ENCODE results near the gene BATF. TPM values are rescaled to one million over a fixed set of nuclear protein-coding genes. Genes with fewer than 3 reads are reported as not detected.

Gene BATF
- total RNA-seq, 1 experiment from 2014 or later, result 1.4 TPM

DNA sequence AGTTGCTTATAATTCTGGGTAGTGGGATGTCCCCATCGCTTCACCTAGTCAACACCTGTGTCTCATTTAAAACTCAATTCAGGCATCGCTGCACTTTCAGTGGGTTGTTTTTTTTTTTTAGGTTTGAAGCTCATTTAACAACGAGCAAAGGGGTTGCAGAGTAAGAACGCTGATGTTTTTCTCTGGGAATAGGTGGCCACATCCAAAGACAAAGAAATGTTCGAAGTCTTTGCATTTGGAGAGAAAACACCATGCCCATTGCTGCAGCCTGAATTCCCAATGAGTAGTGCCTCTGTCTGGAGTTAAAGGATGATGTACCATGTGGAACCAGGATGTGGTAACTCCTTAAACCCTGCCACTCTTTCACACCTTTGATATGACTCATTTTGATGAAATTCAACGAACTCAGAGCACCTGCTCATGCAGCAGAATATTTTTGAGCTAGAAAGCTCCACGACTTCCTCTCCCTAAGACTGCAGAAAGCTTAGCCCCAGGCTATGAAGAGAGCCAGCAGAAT, 35.1 kb upstream of the BATF start:
- Mint-ChIP-seq H3K4me3 (ENCODE audit: low read depth, unreplicated experiment) (no peak overlapping the region), H3K27ac (ENCODE audit: unreplicated experiment) (no peak overlapping the region), H3K4me1 (ENCODE audit: low read depth, unreplicated experiment) (peaks cover 24% of the 10 kb centered on the region), H3K27me3 (ENCODE audit: unreplicated experiment) (no peaks in the 10 kb centered on the region), H3K36me3 (ENCODE audit: insufficient read depth, unreplicated experiment) (no peaks in the 10 kb centered on the region), H3K9me3 (ENCODE audit: low read depth, unreplicated experiment) (no peaks in the 10 kb centered on the region)
- intact Hi-C loops (cut with micrococcal nuclease; ENCODE audit: unreplicated experiment), result no loop called here
- peak; percentile 17 for DNase-seq
- TF ChIP-seq, protein P1, sequence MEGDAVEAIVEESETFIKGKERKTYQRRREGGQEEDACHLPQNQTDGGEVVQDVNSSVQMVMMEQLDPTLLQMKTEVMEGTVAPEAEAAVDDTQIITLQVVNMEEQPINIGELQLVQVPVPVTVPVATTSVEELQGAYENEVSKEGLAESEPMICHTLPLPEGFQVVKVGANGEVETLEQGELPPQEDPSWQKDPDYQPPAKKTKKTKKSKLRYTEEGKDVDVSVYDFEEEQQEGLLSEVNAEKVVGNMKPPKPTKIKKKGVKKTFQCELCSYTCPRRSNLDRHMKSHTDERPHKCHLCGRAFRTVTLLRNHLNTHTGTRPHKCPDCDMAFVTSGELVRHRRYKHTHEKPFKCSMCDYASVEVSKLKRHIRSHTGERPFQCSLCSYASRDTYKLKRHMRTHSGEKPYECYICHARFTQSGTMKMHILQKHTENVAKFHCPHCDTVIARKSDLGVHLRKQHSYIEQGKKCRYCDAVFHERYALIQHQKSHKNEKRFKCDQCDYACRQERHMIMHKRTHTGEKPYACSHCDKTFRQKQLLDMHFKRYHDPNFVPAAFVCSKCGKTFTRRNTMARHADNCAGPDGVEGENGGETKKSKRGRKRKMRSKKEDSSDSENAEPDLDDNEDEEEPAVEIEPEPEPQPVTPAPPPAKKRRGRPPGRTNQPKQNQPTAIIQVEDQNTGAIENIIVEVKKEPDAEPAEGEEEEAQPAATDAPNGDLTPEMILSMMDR (IDR thresholded peaks at IDR 0.05; ENCODE audit: unreplicated experiment), result no peak
- CTCF ChIA-PET, result interaction anchor here (0.5 to 1.5 kb wide), 6 partner anchors 12 to 179 kb away, joined by 3 to 9 read pairs (median 4); no protein-coding TSS in a partner anchor
- no TSS peak for BruUV-seq (replicated peaks)

DNA sequence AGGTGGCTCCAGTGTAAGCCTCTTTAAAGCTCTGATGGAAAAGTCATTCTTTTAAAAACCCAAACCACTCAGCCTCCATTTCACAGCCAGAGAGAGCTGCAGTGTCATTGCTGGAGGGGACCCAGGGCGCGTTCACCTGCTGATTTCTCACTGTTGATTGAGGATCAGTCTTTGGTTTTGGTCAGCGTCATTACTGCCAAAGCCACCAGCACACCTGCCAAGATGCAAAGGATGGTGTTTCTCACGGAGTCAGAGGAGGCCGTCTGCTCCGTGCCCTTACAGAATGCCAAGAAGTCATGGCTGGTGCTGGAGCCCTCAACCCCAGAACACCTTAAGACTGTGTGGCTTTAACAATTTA, 32.8 kb upstream of the BATF start:
- Mint-ChIP-seq H3K4me1 (ENCODE audit: low read depth, unreplicated experiment) (peaks cover 24% of the 10 kb centered on the region), H3K27ac (ENCODE audit: unreplicated experiment) (no peak overlapping the region), H3K9me3 (ENCODE audit: low read depth, unreplicated experiment) (no peaks in the 10 kb centered on the region), H3K27me3 (ENCODE audit: unreplicated experiment) (no peaks in the 10 kb centered on the region), H3K36me3 (ENCODE audit: insufficient read depth, unreplicated experiment) (no peaks in the 10 kb centered on the region), H3K4me3 (ENCODE audit: low read depth, unreplicated experiment) (no peak overlapping the region)
- TF ChIP-seq, protein P1 (IDR thresholded peaks at IDR 0.05; ENCODE audit: unreplicated experiment), result no peak
- BruUV-seq (replicated peaks), result no TSS peak
- intact Hi-C loops (cut with micrococcal nuclease; ENCODE audit: unreplicated experiment), result loop anchor here (1.0 kb wide), 1 partner anchor 72 kb away; no protein-coding TSS in a partner anchor
- no peak for DNase-seq
- CTCF ChIA-PET, result interaction anchor here (0.6 to 1.3 kb wide), 5 partner anchors 11 to 493 kb away, joined by 3 to 10 read pairs (median 3); no protein-coding TSS in a partner anchor

DNA sequence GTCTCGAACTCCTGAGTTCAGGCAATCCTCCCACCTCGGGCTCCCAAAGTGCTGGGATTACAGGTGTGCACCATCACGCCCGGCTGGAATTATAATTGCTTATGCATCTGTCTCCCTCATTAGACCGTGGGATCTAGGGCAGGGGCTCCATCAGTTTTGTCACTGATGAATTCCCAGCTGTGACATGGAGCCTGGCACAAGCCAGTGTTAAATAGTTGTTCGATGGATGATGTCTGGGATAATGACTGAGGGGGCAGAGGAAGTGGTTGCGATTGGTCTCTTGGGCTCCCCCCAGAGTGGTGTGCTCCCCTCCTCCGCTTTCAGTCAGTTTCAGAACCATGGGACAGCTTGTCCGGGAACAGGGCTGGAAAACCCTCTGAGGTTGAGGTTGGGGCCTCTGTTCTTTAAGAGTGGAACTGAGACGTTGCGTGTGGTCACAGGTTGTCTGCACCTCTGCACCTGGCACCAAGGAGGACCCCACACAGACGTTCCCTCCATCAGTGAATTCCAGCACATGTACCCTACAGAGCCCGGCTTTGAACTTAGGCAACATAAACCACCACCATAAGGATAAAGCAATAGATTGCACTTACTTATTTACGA, 30.8 kb upstream of the BATF start:
- no peaks in the 10 kb centered on the region for H3K9me3 Mint-ChIP-seq (ENCODE audit: low read depth, unreplicated experiment)
- intact Hi-C loops (cut with micrococcal nuclease; ENCODE audit: unreplicated experiment), result no loop called here
- CTCF ChIA-PET, result no interaction called here
- no TSS peak for BruUV-seq (replicated peaks)
- no peak overlapping the region for H3K4me3 Mint-ChIP-seq (ENCODE audit: low read depth, unreplicated experiment)
- H3K36me3 Mint-ChIP-seq (ENCODE audit: insufficient read depth, unreplicated experiment), result no peaks in the 10 kb centered on the region
- H3K27me3 Mint-ChIP-seq (ENCODE audit: unreplicated experiment), result no peaks in the 10 kb centered on the region
- H3K4me1 Mint-ChIP-seq (ENCODE audit: low read depth, unreplicated experiment), result peaks cover 22% of the 10 kb centered on the region
- no peak for DNase-seq
- no peak overlapping the region for H3K27ac Mint-ChIP-seq (ENCODE audit: unreplicated experiment)
- TF ChIP-seq, protein P1 (IDR thresholded peaks at IDR 0.05; ENCODE audit: unreplicated experiment), result no peak

DNA sequence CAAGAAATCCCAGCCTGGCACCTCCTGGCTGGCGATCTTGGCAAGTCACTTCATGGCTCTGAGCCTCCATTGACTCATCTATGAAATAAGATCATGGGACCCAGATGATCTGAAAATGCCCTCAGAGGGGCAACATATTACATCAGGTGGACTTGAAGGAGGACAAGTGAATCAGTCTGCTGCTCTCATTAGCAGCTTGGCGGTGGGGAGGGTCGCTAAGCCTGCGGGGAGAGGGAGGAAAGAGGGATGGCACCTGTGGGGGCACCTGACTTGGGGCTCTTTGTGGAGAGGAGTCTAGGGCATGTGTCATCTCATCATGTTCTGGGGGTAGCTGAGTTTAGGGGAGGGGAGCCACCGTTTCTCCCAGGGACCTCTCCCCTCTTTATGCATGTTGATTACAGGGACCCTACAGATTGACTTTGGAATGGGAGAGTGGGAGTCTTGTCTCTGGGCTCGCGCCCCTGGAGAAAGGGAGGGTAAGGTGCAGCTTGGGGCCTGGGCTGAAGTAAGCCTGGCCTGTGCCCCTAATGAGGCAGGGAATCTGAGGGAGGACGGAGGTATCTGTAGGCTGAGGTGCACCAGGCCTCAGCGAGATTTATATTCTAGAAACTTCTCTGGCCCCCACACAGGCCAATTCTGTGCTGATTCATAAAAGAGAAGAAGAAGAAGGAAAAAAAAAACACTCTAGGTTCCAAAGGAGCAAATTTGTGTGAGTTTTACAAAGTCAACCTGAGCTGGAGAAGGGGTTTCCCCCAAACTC, 29.3 kb upstream of the BATF start:
- Mint-ChIP-seq H3K4me3 (ENCODE audit: low read depth, unreplicated experiment) (no peak overlapping the region), H3K27ac (ENCODE audit: unreplicated experiment) (no peak overlapping the region), H3K36me3 (ENCODE audit: insufficient read depth, unreplicated experiment) (no peaks in the 10 kb centered on the region), H3K4me1 (ENCODE audit: low read depth, unreplicated experiment) (peaks cover 13% of the 10 kb centered on the region), H3K9me3 (ENCODE audit: low read depth, unreplicated experiment) (no peaks in the 10 kb centered on the region), H3K27me3 (ENCODE audit: unreplicated experiment) (no peaks in the 10 kb centered on the region)
- intact Hi-C loops (cut with micrococcal nuclease; ENCODE audit: unreplicated experiment), result no loop called here
- DNase-seq, result no peak
- TF ChIP-seq, protein P1 (IDR thresholded peaks at IDR 0.05; ENCODE audit: unreplicated experiment), result no peak
- BruUV-seq (replicated peaks), result no TSS peak
- CTCF ChIA-PET, result no interaction called here

All from Calu3 (cell line).